ENCODE data around the gene SLC39A12.

The SLC39A12 gene

DNA sequence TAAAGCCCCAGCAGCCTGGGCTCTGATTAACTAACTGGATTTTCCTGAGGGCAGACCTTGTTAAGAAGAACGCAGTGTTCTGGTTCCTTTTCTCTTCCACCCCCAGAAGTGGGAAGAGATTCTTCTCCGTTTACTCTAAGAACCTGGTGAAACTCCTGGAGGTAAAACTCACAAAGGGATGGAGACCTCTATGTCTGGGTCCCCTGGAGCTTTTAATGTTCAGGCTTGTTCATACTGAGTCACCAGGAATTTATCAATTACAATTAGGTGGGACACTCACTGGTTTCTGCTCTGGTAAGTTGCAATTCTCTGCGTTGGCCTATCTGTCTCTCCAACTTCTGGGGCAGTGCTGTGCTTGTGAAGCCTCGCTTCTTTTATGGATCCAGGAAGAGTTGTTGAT is 115.2 kb downstream of the SLC39A12 start:
- FAIRE-seq, result no peak

DNA sequence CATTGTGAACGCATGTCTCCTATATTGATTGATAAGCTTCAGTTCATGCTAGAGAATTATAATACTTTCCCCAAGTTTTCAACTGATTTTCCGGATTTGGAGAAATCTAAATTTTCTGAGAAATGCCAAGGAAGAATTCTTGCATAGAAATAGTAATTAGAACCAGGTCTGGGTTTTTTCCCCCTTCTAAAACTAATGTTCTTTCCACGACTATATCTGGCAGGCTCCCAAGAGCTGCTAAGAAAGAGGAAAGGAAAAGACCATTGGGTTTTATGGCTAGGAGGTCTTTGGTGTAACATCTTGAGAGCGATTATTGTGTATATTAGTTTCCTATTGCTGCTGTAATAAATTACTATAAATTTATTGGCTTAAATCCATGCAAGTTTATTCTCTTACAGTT is 116.7 kb downstream of the SLC39A12 start:
- FAIRE-seq, result no peak

DNA sequence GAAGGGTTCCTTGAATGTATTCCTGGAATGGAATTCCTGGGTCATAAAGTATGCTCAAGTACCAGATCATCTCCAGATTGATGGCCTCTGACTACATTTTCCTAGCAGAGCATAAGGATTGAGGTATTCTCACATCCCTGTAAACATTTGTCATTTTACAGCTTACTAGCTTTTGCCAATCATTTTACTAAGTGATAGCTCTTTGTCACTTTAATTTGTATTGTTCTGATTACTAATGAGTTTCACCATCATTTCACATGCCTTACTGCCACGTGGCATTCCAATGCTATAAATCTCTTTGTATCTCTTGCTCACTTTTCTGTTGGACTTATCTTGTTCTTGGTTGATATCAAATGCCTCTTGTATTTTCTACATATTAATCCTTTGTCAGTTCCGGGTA is 119.9 kb downstream of the SLC39A12 start:
- FAIRE-seq, result no peak

DNA sequence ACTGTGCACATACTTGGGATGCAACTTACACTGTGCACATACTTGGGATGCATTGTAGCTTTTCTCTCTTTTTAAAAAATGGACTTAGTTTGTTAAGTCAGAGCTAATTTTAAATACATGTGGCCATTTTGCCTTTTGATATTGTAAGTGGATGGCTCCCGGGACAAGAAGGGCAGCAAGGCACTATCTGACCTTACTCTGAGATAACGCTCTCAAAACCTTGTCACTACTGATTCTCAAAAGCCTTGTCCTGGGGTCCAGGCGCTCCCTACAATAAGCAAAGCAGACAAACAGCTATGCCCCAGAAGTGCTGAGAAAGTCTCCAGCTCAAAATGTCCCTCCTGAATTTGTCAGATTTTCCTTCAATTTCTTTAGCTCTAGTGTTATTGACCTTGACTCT is 121.6 kb downstream of the SLC39A12 start:
- no peak for FAIRE-seq

DNA sequence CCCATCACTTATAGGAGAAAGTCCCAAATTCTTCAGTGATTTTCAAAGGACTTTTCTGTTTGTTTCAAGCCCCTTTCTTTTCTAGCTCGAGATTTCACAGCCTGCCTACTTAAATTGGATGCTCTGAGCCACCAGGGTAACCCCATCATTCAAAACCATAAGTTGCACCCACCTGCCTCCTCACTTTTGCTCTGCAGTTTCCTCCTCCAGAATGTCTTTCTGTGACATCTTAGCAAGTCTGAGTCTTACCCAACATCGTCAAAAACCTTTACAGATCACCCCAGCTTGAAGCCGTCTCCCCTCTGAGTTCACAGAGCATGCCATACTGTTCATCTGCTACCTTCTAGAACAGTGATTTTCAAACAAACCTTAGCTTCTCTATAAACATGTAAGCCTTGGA is 124.2 kb downstream of the SLC39A12 start:
- no peak for FAIRE-seq

DNA sequence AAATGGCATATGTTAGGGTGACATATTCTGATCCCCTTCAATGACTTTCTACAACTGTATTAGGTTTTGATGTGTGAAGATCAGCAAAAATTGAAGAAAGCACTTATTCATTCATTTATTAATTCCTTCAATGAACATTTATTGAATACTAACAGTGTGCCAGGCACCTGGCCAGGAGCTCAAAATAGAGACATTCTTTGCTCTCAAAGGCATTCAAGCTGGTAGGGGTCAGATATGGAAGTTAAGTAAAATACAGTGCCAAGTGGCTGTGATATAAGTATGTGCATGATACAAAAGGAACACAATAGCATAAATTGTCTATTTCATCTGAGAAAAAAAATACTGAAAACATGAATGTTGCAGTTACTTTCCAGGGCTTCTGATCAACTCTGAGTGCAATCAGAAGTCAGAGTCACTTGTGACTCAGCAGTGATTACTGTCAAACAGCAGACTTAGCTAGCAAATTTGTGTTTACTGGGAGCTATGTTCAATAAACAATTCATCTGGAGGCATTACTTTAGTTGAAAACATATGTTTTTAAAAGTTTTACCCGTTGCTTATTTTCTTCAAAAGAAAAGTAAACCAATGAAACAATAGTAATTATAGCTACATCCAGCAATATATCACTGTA is 128.1 kb downstream of the SLC39A12 start:
- no peak for FAIRE-seq

DNA sequence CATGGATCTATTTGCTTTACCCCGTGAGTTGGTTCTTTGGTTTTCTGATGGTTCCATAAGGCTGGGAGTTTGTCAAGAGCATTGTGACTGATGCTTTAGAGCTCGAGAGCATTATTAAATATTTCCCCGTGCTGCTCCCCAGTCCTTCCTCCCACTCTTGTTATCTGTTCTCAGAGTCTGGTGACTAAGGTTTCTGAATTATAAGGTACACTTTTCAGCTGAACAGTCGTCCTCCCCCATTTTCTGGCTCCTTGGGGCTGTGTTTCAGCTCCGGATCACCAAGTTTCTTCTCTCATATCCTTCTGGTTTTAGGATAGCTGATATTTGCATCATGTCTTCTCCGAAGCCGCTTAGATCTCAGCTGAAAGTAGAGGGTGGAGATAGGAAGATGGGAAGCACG is 130.7 kb downstream of the SLC39A12 start:
- FAIRE-seq, result no peak

DNA sequence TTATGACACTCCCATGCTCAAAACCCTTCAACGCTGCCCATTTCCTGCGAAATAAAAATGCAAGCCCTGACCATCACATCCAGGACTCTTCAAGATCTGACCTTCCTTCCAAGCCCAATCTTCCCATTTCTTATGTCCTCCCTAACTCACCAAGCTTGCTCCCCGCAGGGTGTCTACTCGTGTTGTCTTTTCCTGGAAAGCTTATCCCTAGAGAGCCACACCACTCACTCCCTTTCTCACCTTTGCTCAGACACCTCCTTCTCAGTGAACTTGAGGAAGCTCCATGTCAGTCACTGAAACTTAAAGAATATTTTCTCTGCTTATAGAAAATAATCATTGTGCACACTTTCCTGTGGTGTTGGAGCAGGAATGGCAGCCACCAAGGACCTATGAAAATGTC is 134.1 kb downstream of the SLC39A12 start:
- FAIRE-seq, result no peak

DNA sequence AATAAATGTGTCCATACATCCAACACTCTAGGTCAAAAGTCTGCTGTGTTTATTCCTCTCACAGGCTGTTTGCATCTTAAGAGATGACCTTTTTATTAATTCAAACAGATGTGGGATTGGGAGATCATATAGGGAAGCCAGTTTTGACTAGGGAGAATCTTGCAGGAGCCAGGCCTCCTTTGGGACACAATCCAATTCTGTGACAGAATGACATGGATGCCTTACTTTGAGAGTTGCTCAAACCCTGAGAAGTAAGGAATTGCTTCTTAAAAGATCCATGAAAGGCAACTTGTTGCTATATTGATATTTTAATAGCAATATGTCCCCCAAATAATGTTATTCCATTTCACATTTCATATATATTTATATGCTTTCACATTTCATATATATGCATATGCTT is 135.0 kb downstream of the SLC39A12 start:
- no peak for FAIRE-seq

DNA sequence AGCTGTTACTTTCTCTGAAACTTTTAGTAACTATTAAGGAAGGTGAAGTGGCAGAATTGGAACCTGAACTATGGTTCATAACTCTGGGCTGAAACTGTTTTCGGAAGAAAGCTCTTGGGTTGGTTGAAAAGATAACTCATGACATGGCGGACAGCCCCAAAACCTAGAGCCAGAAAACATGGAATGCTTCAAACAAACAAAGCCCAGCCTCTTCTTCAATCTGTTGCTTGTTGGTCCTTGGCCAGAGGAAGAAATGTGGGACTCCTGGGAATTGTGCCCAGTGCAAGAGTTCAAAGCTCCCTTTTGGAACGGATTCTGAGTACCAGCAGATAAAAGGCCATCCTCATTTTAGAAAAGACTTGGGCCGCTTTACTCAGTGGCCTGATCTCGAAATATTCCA is 135.6 kb downstream of the SLC39A12 start:
- no peak for FAIRE-seq

Data from TTC549 (cell line).